SIG-M5 (cell line): Measurements from ENCODE around the gene NAA50.

ENCODE experiments used
- DNase-seq: peaks from one replicate; lab custom pipeline; 2025; lab: John Stamatoyannopoulos, UW

NAA50 gene

DNA sequence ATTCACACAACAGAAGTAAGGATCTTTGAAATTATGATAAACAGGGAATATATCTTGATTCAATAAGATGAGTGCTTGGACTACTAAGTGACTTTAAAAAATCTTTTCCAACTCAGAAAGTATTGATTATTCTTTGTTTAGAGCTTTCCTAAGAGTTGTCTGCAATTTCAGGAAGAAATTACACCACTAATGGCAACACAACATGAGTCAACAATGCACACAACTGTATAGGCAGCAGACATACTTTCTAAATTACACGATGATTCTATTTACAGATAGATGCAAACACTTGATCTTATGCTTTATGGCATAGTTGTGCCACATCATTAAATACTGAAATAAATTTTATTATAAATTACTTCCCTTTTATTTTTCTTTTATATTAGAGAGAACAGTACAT, 4.4 kb downstream of the NAA50 start:
- DNase-seq = no peak

GRCh38 chr3:113741086-113741485, 5.0 kb downstream of the NAA50 start:
- no peak for DNase-seq

DNA sequence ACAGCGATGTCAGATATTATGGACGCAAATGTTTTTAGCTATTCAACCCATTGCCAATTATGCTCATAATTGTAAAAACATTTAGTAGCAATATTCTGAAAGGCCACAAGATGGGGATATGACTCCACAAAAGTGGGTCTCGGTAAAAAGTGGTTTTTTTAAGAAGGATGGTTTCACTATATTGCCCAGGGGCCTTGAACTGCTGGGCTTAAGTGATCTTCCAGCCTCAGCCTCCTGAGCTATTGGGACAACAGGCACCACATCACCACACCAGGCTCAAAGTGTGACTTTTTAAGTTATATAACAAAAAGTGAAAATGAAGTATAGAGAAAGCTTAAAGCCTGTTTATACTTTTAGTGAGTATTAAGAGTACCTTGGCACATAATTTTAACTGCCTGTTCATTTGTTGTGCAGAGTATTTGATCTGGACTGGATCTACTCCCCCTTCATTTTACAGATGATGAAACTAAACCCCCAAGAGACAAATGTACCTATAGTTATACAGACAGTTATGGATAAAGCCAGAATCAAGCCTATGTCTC, 9.4 kb downstream of the NAA50 start:
- DNase-seq = no peak

DNA sequence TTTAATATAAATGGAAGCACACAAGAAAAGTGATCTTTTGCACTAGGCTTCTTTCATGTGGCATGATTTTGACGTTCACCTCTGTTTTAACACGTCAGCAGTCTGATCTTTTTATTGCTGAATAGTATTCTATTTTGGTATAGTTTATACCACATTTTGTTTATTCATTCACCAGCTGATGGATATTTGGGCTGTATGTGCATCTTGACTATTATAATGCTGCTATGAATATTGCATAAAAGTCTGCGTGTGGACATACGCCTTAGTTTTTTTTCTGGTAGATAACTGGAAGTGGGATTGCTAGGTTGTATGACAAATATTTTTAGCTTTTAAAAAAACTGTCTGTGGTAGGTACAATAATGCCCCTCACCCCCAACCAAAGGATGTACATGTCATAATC, 14.4 kb downstream of the NAA50 start:
- no peak for DNase-seq

GRCh38 chr3:113730550-113730949, 15.5 kb downstream of the NAA50 start:
- DNase-seq = no peak

GRCh38 chr3:113728661-113729060, 17.4 kb downstream of the NAA50 start:
- DNase-seq = no peak

GRCh38 chr3:113721636-113722035, 24.4 kb downstream of the NAA50 start:
- no peak for DNase-seq

- no peak for DNase-seq
Observed at GRCh38 chr3:113719758-113720157, 26.3 kb downstream of the NAA50 start.

- DNase-seq = no peak
Observed at GRCh38 chr3:113719294-113719693, 26.8 kb downstream of the NAA50 start.

DNA sequence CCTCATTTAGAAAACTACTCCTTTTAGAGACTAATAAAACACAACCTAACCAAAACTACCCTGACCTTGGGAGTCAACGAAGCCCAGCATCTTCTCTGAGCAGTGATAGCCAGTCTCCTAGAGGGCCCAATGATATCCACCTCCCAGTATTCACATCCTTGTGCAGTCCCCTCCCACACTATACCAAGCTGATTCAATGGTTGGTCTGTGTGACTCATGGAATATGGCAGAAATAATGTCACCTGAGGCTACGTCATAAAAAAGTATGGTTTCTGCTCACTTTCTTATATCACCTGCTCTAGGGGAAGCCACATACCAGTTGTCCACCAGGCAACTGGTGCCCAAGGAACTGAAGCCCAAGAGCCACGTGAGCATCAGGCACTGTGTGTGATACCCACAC, 28.2 kb downstream of the NAA50 start:
- DNase-seq = no peak

DNA sequence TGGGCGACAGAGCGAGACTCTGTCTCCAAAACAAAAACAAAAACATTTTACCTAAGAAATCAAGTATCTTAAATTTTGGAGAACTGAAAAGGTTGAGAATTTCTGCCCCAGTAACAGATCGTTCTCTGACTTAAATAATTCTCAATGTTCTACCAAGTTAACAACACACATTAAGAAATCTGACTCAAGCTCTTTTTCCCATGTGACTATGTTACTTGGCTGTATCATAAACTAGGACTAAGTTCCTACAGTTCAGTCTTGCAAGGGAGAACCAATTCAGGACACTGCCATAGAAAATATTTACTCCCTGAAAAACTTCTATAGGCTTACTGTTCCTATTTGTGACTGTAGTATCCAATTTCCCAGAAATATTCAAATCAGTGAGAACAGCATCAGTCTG, 28.7 kb downstream of the NAA50 start:
- DNase-seq = no peak

DNA sequence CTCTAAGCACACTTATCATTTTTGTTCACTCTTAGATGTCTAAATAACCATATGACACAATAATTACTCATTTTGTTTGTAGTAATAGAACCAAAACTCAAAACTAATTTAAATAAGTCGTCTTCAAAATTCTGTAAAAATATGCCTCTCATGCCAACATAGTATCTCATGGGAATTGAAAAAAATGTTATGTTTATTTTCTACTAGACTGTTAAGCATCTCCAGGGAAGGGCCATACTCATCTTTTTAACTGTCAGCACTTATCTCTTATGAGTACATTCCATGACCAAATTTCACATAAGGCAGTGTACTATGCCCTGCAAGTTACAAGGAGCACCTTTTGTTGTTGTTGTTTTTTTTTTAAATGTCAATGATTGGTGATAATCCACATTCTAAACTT, 31.3 kb downstream of the NAA50 start:
- DNase-seq = no peak

DNA sequence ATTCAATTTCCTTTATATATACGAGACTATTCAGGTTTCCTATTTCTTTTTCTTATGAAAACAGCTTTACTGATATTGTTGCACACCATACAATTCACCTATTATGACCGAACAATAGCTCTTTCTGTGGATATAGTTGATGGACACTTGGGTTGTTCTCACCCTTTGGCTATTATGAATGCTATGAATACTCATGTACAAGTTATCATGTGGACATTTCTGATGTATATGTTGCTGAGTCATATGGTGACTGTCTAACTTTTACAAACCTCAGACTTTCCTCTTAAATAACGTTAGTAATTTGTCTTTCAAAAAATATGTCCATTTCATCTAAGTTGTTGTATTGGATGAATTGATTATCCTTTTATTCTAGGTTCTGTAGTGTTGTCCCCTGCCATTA, 33.9 kb downstream of the NAA50 start:
- DNase-seq = no peak

DNA sequence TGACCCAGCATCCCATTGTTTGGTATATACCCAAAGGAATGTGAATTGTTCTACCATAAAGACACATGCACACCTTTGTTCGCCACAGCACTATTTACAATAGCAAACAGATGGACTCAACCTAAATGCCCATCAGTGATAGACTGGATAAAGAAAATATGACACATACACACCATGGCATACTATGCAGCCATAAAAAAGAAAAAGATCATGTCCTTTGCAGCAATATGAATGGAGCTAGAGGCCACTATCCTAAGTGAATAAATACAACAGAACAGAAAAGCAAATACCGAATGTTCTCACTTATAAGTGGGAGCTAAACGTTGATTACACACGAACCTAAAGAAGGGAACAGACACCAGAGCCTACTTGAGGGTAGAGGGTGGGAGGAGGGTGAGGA, 38.2 kb downstream of the NAA50 start:
- no peak for DNase-seq

DNA sequence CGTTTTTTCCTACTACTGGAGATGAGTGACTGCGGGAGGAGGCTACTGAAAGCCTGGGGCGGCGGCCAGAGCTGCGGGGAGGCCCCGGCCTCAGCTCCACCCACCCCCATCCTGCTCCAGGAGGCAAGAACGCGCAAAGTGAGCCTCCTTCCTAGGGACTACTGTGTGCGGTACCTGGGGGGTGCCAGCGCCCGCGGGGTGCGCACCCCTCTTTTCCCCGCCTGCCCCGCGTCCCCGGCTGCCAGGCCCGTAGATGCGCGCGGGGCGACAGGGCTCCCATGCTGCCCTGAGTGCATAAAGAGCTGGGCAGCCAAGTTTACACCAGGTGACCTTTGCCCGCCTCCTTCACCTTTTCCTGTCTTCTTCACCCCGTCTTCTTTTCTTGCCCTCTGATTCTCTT, 47.1 kb downstream of the NAA50 start:
- DNase-seq = no peak

GRCh38 chr3:113698213-113698742, 47.8 kb downstream of the NAA50 start:
- no peak for DNase-seq

DNA sequence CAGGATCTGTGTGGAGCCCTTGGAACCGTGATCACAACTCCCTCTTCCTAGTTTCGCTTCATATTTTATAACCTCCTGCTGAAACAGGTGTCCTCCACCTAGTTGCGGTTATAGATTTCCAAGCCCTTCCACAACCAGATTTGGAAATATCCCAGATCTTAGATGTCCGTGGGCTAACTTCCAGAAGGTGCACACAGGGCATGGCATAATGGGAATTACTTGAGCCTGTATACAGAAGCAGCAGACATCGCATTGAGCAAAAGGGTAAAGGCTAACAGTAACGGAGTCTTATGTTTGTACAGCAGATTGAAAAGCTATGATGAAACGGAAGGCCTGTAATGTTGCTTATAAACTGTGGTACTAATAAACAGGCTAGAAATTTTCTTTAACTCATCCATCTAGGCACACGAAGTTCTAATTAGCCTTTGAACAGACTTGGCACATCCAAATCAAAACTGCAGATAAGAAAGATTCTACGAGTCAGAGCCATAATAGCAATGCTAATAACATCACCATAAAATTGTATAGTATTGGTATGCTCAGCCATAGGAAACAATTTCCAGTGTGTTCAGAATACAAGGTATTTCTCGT, 48.5 kb downstream of the NAA50 start:
- no peak for DNase-seq

GRCh38 chr3:113696658-113697499, 49.2 kb downstream of the NAA50 start:
- peak; percentile 99 for DNase-seq

DNA sequence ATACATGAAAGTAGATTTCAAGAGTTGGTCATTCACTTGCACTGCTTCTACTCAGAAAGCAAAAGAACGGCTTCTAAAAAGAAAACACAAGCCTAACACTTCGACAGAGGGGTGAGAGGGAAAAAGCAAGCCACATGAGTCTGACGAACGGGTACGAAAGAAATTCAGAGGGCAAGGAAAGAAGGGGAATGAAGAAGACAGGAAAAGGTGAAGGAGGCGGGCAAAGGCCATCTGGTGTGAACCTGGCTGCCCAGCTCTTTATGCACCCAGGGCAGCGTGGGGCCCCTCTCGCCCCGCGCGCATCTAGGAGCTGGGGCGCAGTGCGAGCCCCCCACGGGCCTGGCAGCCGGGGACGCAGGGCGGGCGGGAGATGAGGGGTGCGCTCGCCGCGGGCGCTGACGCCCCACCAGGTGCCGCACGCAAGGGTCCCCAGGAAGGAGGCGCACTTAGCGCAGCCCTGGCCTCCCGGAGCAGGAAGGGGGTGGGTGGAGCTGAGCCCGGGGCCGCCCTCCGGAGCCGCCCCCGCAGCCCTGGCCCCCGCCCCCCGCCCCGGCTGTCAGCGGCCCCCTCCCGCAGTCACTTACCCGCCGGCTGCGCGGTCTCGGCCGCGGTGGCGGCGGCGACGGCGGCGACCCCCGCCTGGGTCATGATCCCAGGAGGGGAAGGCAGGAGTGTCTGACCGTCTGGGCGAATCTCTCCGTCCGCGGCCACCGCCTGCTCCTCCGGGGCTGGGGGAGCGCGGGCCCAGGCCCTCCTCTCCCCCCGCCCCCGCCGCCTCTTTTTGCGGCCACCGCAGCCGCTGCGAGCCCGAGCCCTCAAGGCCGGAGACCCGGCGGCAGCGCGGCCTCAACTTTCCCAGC, 50.0 kb downstream of the NAA50 start, which contains the start of gene USF3:
Gene USF3, minus strand, starts transcription at position 857 of the 860 bp plus-strand sequence. CDS start 21,764 bp downstream, outside the sequence.
- no peak for DNase-seq

DNA sequence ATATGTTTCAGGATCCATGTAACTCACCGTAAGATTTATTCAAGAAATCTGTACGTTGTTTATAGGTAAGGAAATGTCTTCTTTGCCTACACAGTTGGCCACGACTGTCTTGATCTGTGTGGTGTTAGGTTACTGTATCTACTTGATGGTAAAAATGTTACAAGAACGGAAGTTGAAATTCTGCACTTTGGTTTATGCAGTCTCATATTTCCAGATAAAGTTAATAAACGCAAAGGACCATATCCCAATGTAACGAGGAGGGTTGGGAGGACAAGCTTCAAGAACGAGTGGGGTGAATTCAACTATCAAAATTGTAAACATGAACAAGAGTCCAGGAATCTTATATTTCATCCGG, 50.6 kb downstream of the NAA50 start:
- DNase-seq = no peak

DNA sequence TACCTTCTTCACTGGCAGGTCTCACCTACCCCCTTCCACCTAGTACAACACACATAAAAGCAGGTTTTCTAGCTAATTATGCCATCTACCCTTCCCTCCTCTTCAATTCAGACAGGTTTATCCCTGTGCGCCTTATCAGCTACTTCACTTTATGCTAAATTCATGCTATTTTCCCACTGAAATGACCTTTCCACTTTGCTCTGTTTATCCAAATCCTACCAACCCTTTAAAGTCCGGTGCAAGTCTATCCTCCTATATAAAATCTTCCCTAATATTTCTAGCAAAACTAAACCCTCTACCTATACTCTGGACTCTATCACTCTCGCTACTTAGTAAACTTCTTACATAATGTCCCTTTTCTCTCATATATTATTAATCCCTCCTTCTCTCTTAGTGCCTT, 55.6 kb downstream of the NAA50 start:
- DNase-seq = no peak
